ENCODE data around the gene GANAB.

Gene GANAB

GRCh38 chr11:62648967-62649364, 2.6 kb upstream of the GANAB start:
- POLR2A ChIA-PET (ENCODE audit: low non-redundant PET): no interaction called here
- CTCF ChIA-PET: no interaction called here
- H3K27ac ChIP-seq: peak overlapping the region; percentile 87
- no peak for DNase-seq (ENCODE audit: low spot score)
- no peak for TF ChIP-seq CTCF (conservative IDR thresholded peaks at IDR 0.05; ENCODE audit: low read depth)

- H3K27ac ChIP-seq: peak overlapping the region; percentile 87
- CTCF ChIA-PET: interaction anchor here (0.9 kb wide), 1 partner anchor 36 kb away, joined by 3 read pairs; no protein-coding TSS in a partner anchor
- DNase-seq (ENCODE audit: low spot score): no peak
- POLR2A ChIA-PET (ENCODE audit: low non-redundant PET): interaction anchor here (0.6 kb wide), 1 partner anchor 27 kb away, joined by 12 read pairs; no protein-coding TSS in a partner anchor
- TF ChIP-seq CTCF (conservative IDR thresholded peaks at IDR 0.05; ENCODE audit: low read depth): no peak
Observed at GRCh38 chr11:62648185-62648966, 2.0 kb upstream of the GANAB start.

GRCh38 chr11:62647609-62648005, 1.2 kb upstream of the GANAB start:
- POLR2A ChIA-PET (ENCODE audit: low non-redundant PET): no interaction called here
- no peak for DNase-seq (ENCODE audit: low spot score)
- TF ChIP-seq CTCF (conservative IDR thresholded peaks at IDR 0.05; ENCODE audit: low read depth): no peak
- H3K27ac ChIP-seq: peak overlapping the region; percentile 87
- CTCF ChIA-PET: interaction anchor here (0.9 kb wide), 1 partner anchor 36 kb away, joined by 3 read pairs; no protein-coding TSS in a partner anchor

- POLR2A ChIA-PET (ENCODE audit: low non-redundant PET): interaction anchor here (0.6 kb wide), 2 partner anchors 13 to 55 kb away, joined by 4 read pairs; partner anchors contain the start of gene TUT1
Observed at GRCh38 chr11:62646825-62647608, 604 bp upstream of the GANAB start.

GRCh38 chr11:62645671-62645945, 805 bp downstream of the GANAB start:
- DNase-seq (ENCODE audit: low spot score): no peak
- no peak for TF ChIP-seq CTCF (conservative IDR thresholded peaks at IDR 0.05; ENCODE audit: low read depth)
- peak overlapping the region; percentile 87 for H3K27ac ChIP-seq
- CTCF ChIA-PET: interaction anchor here (0.8 kb wide), 1 partner anchor 251 kb away, joined by 3 read pairs; no protein-coding TSS in a partner anchor
- POLR2A ChIA-PET (ENCODE audit: low non-redundant PET): interaction anchor here (0.6 kb wide), 1 partner anchor 44 kb away, joined by 4 read pairs; no protein-coding TSS in a partner anchor

More at GRCh38 chr11:62646825-62647608, 604 bp upstream of the GANAB start:
- no peak for TF ChIP-seq CTCF (conservative IDR thresholded peaks at IDR 0.05; ENCODE audit: low read depth)
- peak overlapping the region; percentile 87 for H3K27ac ChIP-seq
- CTCF ChIA-PET: interaction anchor here (0.6 kb wide), 1 partner anchor 65 kb away, joined by 4 read pairs; no protein-coding TSS in a partner anchor
- DNase-seq (ENCODE audit: low spot score): no peak

GRCh38 chr11:62644220-62644619, 2.2 kb downstream of the GANAB start:
- H3K27ac ChIP-seq: peak overlapping the region; percentile 50
- no peak for TF ChIP-seq CTCF (conservative IDR thresholded peaks at IDR 0.05; ENCODE audit: low read depth)
- ChIA-PET CTCF (no interaction called here), POLR2A (ENCODE audit: low non-redundant PET) (interaction anchor here (1.4 kb wide), 1 partner anchor 9 kb away, joined by 3 read pairs; the partner anchor contains the start of gene INTS5)
- DNase-seq (ENCODE audit: low spot score): no peak

All from RWPE1 (cell line).